ENCODE measurements around the gene HACD2.

HACD2 gene

DNA sequence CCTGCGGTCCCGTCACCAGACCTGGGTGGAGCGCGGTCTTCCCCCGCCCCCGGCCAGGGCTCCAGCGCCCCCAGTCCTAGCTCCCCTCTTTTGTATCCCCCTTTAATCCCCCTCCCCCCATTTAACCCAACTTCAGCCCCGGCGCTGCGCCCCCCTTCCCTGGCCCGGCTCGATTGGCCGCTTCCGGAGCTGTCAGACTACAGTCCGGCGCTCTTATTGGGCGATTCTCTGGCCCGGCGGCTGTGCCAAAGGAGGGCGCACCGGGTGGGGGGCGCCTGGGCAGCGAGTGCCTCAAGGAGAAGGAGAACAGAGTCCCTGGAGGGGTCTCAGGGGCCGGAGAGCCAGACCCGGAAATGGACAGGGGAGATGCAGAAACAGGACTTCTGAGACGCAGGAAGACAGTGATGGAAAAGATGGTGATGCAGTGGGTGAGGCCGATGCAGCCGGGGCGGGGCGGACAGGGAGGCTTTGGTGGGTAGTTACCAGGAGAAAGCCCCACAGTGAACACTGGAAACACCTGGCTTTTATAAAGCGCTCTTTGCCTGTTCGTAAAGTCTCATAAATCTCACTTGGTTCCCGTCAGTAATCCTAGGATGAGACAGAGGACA is 134.8 kb downstream of the HACD2 start:
- DNase-seq, result no peak
- no peaks in the 10 kb centered on the region for H3K36me3 ChIP-seq (replicated peaks; ENCODE audit: insufficient read depth, low read length)
- TF ChIP-seq EZH2phosphoT487 (IDR thresholded peaks at IDR 0.05; ENCODE audit: low read length) (no peak), EZH2 (optimal IDR thresholded peaks at IDR 0.05; ENCODE audit: low read depth, low read length) (no peak)
- TF ChIP-seq, protein P1, sequence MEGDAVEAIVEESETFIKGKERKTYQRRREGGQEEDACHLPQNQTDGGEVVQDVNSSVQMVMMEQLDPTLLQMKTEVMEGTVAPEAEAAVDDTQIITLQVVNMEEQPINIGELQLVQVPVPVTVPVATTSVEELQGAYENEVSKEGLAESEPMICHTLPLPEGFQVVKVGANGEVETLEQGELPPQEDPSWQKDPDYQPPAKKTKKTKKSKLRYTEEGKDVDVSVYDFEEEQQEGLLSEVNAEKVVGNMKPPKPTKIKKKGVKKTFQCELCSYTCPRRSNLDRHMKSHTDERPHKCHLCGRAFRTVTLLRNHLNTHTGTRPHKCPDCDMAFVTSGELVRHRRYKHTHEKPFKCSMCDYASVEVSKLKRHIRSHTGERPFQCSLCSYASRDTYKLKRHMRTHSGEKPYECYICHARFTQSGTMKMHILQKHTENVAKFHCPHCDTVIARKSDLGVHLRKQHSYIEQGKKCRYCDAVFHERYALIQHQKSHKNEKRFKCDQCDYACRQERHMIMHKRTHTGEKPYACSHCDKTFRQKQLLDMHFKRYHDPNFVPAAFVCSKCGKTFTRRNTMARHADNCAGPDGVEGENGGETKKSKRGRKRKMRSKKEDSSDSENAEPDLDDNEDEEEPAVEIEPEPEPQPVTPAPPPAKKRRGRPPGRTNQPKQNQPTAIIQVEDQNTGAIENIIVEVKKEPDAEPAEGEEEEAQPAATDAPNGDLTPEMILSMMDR (IDR thresholded peaks at IDR 0.05; ENCODE audit: low read length), result no peak
- H3K27me3 ChIP-seq (replicated peaks; ENCODE audit: insufficient read depth, low read length), result peaks cover 8% of the 10 kb centered on the region
- H3K9me3 ChIP-seq (replicated peaks; ENCODE audit: insufficient read depth, low read length), result no peaks in the 10 kb centered on the region
- no peaks in the 10 kb centered on the region for H3K79me2 ChIP-seq (ENCODE audit: low read length)
- H3K4me2 ChIP-seq (ENCODE audit: low read depth, low read length), result peak overlapping the region; percentile 47; the same call in 1 of the 2 replicates
- no peak overlapping the region for H3K27ac ChIP-seq (ENCODE audit: low read length)
- no peaks in the 10 kb centered on the region for H4K20me1 ChIP-seq (ENCODE audit: insufficient read depth, low read length)
- no peaks in the 10 kb centered on the region for H3F3A ChIP-seq (ENCODE audit: insufficient read depth, low read length)
- H3K9me2 ChIP-seq (replicated peaks; ENCODE audit: insufficient read depth, low read length), result no peaks in the 10 kb centered on the region
- H3K9ac ChIP-seq (ENCODE audit: low read length), result no peak overlapping the region
- no peaks in the 10 kb centered on the region for H3K4me1 ChIP-seq (ENCODE audit: low read length)
- H3K4me3 ChIP-seq (ENCODE audit: low read length), result no peak overlapping the region; the same call in 1 of the 2 replicates
- 0 out of 2 replicates have a peak overlapping the region, but pooled peaks have one; percentile 15 for H2AFZ ChIP-seq (ENCODE audit: low read length)

DNA sequence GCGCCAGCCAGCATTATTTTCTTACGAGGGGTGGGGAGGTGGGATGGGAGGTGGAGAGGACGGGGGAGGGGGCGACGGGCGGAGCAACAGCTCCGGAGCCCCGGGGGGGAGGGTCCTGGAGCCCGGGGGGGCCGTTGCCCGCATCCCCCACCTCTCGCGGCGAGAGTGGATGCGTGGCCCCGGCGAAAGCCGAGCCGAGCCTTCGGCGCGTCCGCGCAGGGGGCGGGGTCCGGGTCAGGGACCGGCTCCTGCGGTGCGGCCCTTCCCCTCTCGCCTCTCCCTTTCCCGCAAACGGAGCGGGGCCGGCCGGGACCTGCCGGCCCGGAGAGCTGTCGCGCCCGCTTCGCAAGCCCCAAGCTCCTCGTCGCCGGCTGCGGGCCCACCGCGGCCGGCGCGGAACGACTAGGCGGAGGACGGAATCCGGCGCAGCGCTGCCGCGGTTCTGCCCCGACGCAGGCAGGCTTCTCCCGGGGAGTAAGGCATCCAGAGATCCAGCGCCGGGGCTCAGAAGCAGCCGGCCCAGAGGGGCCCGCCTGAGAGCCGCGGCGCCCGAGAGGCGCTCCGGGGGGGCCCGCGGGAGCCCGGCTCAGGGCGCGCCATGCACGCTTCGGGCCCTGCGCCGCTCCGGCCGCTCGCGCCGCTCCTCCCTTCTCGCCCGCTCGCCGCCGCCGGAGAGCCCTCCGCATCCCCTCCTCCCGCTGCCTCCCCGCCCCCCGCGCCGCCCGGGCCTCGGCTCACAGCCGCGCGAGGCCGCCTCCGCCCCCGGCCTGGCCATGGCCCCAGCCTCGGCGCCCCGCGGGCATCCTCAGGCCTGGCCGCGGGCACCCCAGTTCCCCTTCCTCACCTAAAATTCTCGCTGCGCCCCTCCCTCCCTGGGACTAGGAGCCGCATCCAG is 135.5 kb downstream of the HACD2 start:
- DNase-seq, result peak; percentile 7
- peak overlapping the region; percentile 41; the same call in 1 of the 2 replicates for H3K4me3 ChIP-seq (ENCODE audit: low read length)

DNA sequence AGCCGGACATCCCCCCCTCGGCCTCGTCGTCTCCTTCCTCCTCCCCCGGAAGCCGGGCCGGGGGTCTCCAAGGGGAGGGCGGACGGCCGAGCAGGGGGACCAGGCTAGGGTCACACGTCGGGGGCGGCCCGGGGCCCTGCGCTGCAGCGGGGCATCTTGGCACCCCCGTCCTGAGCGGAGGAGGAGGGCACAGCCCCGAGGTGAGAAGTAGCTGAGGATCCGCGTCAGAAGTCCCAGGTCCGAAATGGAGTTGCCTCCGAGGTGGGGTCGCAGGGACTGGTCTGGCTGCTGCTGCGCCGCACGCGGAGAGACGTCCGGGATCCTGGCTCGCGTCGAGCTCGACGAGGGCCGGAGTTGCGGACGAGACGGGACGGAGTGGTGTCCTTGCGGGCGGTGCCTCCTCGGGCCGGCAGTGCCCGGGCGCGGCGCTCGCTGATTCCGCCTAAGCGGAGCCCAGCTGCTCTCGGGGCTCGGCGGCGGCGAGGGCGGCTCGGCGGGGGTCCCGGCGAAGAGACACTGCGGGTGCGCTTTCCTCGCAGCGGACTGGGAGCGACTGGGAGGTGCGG is 136.2 kb downstream of the HACD2 start, which contains the start of gene ADCY5:
ADCY5 (minus strand) TSS at position 555 of the 566 bp plus-strand sequence; CDS start at position 10, 545 bp downstream.
- no peaks in the 10 kb centered on the region for H3K9me2 ChIP-seq (replicated peaks; ENCODE audit: insufficient read depth, low read length)
- no peaks in the 10 kb centered on the region for H3F3A ChIP-seq (ENCODE audit: insufficient read depth, low read length)
- no peaks in the 10 kb centered on the region for H3K79me2 ChIP-seq (ENCODE audit: low read length)
- peak within 1 kb of the TSS; percentile 41; the same call in 1 of the 2 replicates for H3K4me3 ChIP-seq (ENCODE audit: low read length)
- peaks cover 8% of the 10 kb centered on the region for H3K27me3 ChIP-seq (replicated peaks; ENCODE audit: insufficient read depth, low read length)
- H4K20me1 ChIP-seq (ENCODE audit: insufficient read depth, low read length), result no peaks in the 10 kb centered on the region
- H3K4me2 ChIP-seq (ENCODE audit: low read depth, low read length), result peak within 1 kb of the TSS; percentile 68
- H3K4me1 ChIP-seq (ENCODE audit: low read length), result no peaks in the 10 kb centered on the region
- no peaks in the 10 kb centered on the region for H3K9me3 ChIP-seq (replicated peaks; ENCODE audit: insufficient read depth, low read length)
- DNase-seq, result no peak
- H3K36me3 ChIP-seq (replicated peaks; ENCODE audit: insufficient read depth, low read length), result no peaks in the 10 kb centered on the region
- H2AFZ ChIP-seq (ENCODE audit: low read length), result 0 out of 2 replicates have a peak within 1 kb of the TSS, but pooled peaks have one; percentile 15
- no peak within 1 kb of the TSS for H3K9ac ChIP-seq (ENCODE audit: low read length)
- H3K27ac ChIP-seq (ENCODE audit: low read length), result no peak within 1 kb of the TSS
- TF ChIP-seq EZH2 (optimal IDR thresholded peaks at IDR 0.05; ENCODE audit: low read depth, low read length), result no peak
- TF ChIP-seq EZH2phosphoT487 (IDR thresholded peaks at IDR 0.05; ENCODE audit: low read length), result no peak
- TF ChIP-seq, protein P1 (IDR thresholded peaks at IDR 0.05; ENCODE audit: low read length), result no peak

More for the DNA sequence above, 135.5 kb downstream of the HACD2 start:
- Histone ChIP-seq H2AFZ (ENCODE audit: low read length) (0 out of 2 replicates have a peak overlapping the region, but pooled peaks have one; percentile 15), H3K9me3 (replicated peaks; ENCODE audit: insufficient read depth, low read length) (no peaks in the 10 kb centered on the region), H3K27ac (ENCODE audit: low read length) (no peak overlapping the region), H3K27me3 (replicated peaks; ENCODE audit: insufficient read depth, low read length) (peaks cover 8% of the 10 kb centered on the region), H3K9ac (ENCODE audit: low read length) (no peak overlapping the region), H3K79me2 (ENCODE audit: low read length) (no peaks in the 10 kb centered on the region), H3F3A (ENCODE audit: insufficient read depth, low read length) (no peaks in the 10 kb centered on the region), H3K4me2 (ENCODE audit: low read depth, low read length) (peak overlapping the region; percentile 68), H3K36me3 (replicated peaks; ENCODE audit: insufficient read depth, low read length) (no peaks in the 10 kb centered on the region), H3K4me1 (ENCODE audit: low read length) (no peaks in the 10 kb centered on the region), H4K20me1 (ENCODE audit: insufficient read depth, low read length) (no peaks in the 10 kb centered on the region), H3K9me2 (replicated peaks; ENCODE audit: insufficient read depth, low read length) (no peaks in the 10 kb centered on the region)
- TF ChIP-seq EZH2phosphoT487 (IDR thresholded peaks at IDR 0.05; ENCODE audit: low read length) (no peak), EZH2 (optimal IDR thresholded peaks at IDR 0.05; ENCODE audit: low read depth, low read length) (no peak)
- TF ChIP-seq, protein P1 (IDR thresholded peaks at IDR 0.05; ENCODE audit: low read length), result no peak
